HG03103 (cell line): Measurements from ENCODE around the gene PET117.
"Not testable (repeated sequence)": the region's sequence is repeated elsewhere in the genome, so short reads cannot be mapped to it uniquely, and the experiment has no call there.

Experiments
- ATAC-seq: cut with Tn5 transposase; IDR thresholded peaks from one replicate; pipeline ENCODE4 v1.9.1; 2021; ENCODE audit warnings: low read depth; ENCODE audit not compliant: unreplicated experiment

PET117 gene

GRCh38 chr20:18154342-18154741 is 16.7 kb downstream of the PET117 start:
- ATAC-seq = no peak

- ATAC-seq = no peak
Measured at GRCh38 chr20:18156045-18156444, 18.4 kb downstream of the PET117 start.

GRCh38 chr20:18164356-18164755 is 26.7 kb downstream of the PET117 start:
- ATAC-seq = no peak

GRCh38 chr20:18165553-18165952 is 27.9 kb downstream of the PET117 start:
- no peak for ATAC-seq

GRCh38 chr20:18166241-18166881 is 28.7 kb downstream of the PET117 start:
- ATAC-seq = no peak

GRCh38 chr20:18166950-18167349 is 29.3 kb downstream of the PET117 start:
- no peak for ATAC-seq

- no peak for ATAC-seq
Measured at GRCh38 chr20:18172379-18172778, 34.7 kb downstream of the PET117 start.

GRCh38 chr20:18174906-18175683 is 37.4 kb downstream of the PET117 start:
- ATAC-seq = no peak

GRCh38 chr20:18176318-18176785 is 38.7 kb downstream of the PET117 start:
- no peak for ATAC-seq

GRCh38 chr20:18180366-18180765 is 42.7 kb downstream of the PET117 start:
- not testable (repeated sequence) for ATAC-seq

- no peak for ATAC-seq
Measured at GRCh38 chr20:18180815-18181214, 43.2 kb downstream of the PET117 start.

GRCh38 chr20:18187020-18187419 is 49.4 kb downstream of the PET117 start:
- ATAC-seq = no peak

GRCh38 chr20:18188434-18188833 is 50.8 kb downstream of the PET117 start:
- no peak for ATAC-seq

GRCh38 chr20:18190338-18191233 is 52.9 kb downstream of the PET117 start:
- ATAC-seq = no peak

GRCh38 chr20:18191306-18191705 is 53.6 kb downstream of the PET117 start:
- no peak for ATAC-seq
